Muscle of leg (tissue), 11 donors: ENCODE measurements around the gene SLIT3. TPM values are rescaled to one million over a fixed set of nuclear protein-coding genes. Genes with fewer than 3 reads are reported as not detected.

ENCODE experiments used
- DNase-seq: peaks from one replicate; pipeline ENCODE4 v3.0.0; 2013
- H3K27ac ChIP-seq: one replicate; pipeline ENCODE4 v1.5.1; 2013; ENCODE audit warnings: mild to moderate bottlenecking, low read length, control low read depth
- H3K27me3 ChIP-seq: one replicate; pipeline ENCODE4 v1.6.1; 2013; ENCODE audit warnings: low read length; ENCODE audit not compliant: control insufficient read depth, insufficient read depth
- H3K36me3 ChIP-seq: one replicate; pipeline ENCODE4 v1.6.1; 2013; ENCODE audit warnings: low read length; ENCODE audit not compliant: control insufficient read depth, insufficient read depth
- H3K4me1 ChIP-seq: one replicate; pipeline ENCODE4 v1.6.1; 2013; ENCODE audit warnings: low read length; ENCODE audit not compliant: control insufficient read depth, insufficient read depth
- H3K4me3 ChIP-seq: one replicate; pipeline ENCODE4 v1.5.1; 2013; ENCODE audit warnings: low read length, control low read depth
- H3K9me3 ChIP-seq: replicated peaks from 2 replicates; pipeline ENCODE4 v1.6.1; 2013; ENCODE audit warnings: low read depth, low read length; ENCODE audit not compliant: control insufficient read depth
- WGBS: methylation state at CpG from one replicate; pipeline ENCODE4 v1.1.5; 2013; ENCODE audit warnings: missing lambda C conversion rate; ENCODE audit not compliant: insufficient coverage; 5-methylcytosine and 5-hydroxymethylcytosine counted together
- polyA plus RNA-seq, 8 donors: library from polyadenylated mRNA; unstranded; fragments of 120-200 nt; gene quantifications; one replicate each; pipeline versions ENCODE4 v1.2.1 to v1.2.3, GENCODE V29; 2013; ENCODE audit warnings: inconsistent platforms in 1 of 8, low replicate concordance in 1 of 8; ENCODE audit not compliant: insufficient read length in 8 of 8, insufficient read depth in 1 of 8
- total RNA-seq: library from RNA; stranded (reverse); fragments of 120-200 nt; gene quantifications from one replicate; pipeline ENCODE4 v1.2.4, GENCODE V29; 2013

SLIT3 gene
- total and polyA plus RNA-seq, 9 donors: 5.2 to 36.4 (median 12.2) TPM

GRCh38 chr5:169052207-169052606 is 248.7 kb downstream of the SLIT3 start:
- Histone ChIP-seq H3K4me1 (no peaks in the 10 kb centered on the region), H3K36me3 (no peaks in the 10 kb centered on the region), H3K27ac (no peak overlapping the region), H3K9me3 (no peaks in the 10 kb centered on the region), H3K4me3 (no peak overlapping the region), H3K27me3 (no peaks in the 10 kb centered on the region)
- WGBS: 43% methylated on average over 2 of the region's 3 CpGs
- DNase-seq: peak; percentile 14

GRCh38 chr5:169051351-169051750 is 249.6 kb downstream of the SLIT3 start:
- Histone ChIP-seq H3K36me3 (no peaks in the 10 kb centered on the region), H3K4me3 (no peak overlapping the region), H3K9me3 (no peaks in the 10 kb centered on the region), H3K27ac (no peak overlapping the region), H3K4me1 (no peaks in the 10 kb centered on the region), H3K27me3 (no peaks in the 10 kb centered on the region)
- peak; percentile 21 for DNase-seq

- no peaks in the 10 kb centered on the region for H3K27me3 ChIP-seq
- H3K9me3 ChIP-seq: no peaks in the 10 kb centered on the region
- H3K4me1 ChIP-seq: no peaks in the 10 kb centered on the region
- peak; percentile 32 for DNase-seq
- H3K36me3 ChIP-seq: no peaks in the 10 kb centered on the region
- 60% methylated on average over 1 of the region's 10 CpGs for WGBS
- H3K27ac ChIP-seq: no peak overlapping the region
- no peak overlapping the region for H3K4me3 ChIP-seq
Measured at GRCh38 chr5:169050636-169051035, 250.3 kb downstream of the SLIT3 start.

GRCh38 chr5:169050146-169050571 is 250.8 kb downstream of the SLIT3 start:
- Histone ChIP-seq H3K36me3 (no peaks in the 10 kb centered on the region), H3K27ac (no peak overlapping the region), H3K4me3 (no peak overlapping the region), H3K4me1 (no peaks in the 10 kb centered on the region), H3K9me3 (no peaks in the 10 kb centered on the region), H3K27me3 (no peaks in the 10 kb centered on the region)
- no peak for DNase-seq
- WGBS: 70% methylated on average over 1 of the region's 2 CpGs

- DNase-seq: no peak
- Histone ChIP-seq H3K4me1 (no peaks in the 10 kb centered on the region), H3K27ac (no peak overlapping the region), H3K4me3 (no peak overlapping the region), H3K36me3 (no peaks in the 10 kb centered on the region), H3K9me3 (no peaks in the 10 kb centered on the region), H3K27me3 (no peaks in the 10 kb centered on the region)
- no CpG with 5 or more reads among the region's 2 CpGs for WGBS
Measured at GRCh38 chr5:169049712-169050111, 251.2 kb downstream of the SLIT3 start.

- H3K4me1 ChIP-seq: no peaks in the 10 kb centered on the region
- peaks cover 3% of the 10 kb centered on the region for H3K9me3 ChIP-seq
- no peaks in the 10 kb centered on the region for H3K27me3 ChIP-seq
- H3K27ac ChIP-seq: no peak overlapping the region
- WGBS: 91% methylated on average over 7 of the region's 14 CpGs
- no peak for DNase-seq
- H3K4me3 ChIP-seq: no peak overlapping the region
- no peaks in the 10 kb centered on the region for H3K36me3 ChIP-seq
Measured at GRCh38 chr5:169048181-169049125, 252.5 kb downstream of the SLIT3 start.

GRCh38 chr5:169044962-169045361 is 256.0 kb downstream of the SLIT3 start:
- no peak overlapping the region for H3K27ac ChIP-seq
- no peaks in the 10 kb centered on the region for H3K4me1 ChIP-seq
- H3K36me3 ChIP-seq: no peaks in the 10 kb centered on the region
- peaks cover 3% of the 10 kb centered on the region for H3K9me3 ChIP-seq
- WGBS: 51% methylated on average over 3 of the region's 6 CpGs
- H3K4me3 ChIP-seq: no peak overlapping the region
- H3K27me3 ChIP-seq: no peaks in the 10 kb centered on the region
- no peak for DNase-seq

GRCh38 chr5:169041180-169041579 is 259.8 kb downstream of the SLIT3 start:
- H3K4me1 ChIP-seq: no peaks in the 10 kb centered on the region

GRCh38 chr5:169039592-169039991 is 261.3 kb downstream of the SLIT3 start:
- Histone ChIP-seq H3K36me3 (no peaks in the 10 kb centered on the region), H3K4me1 (no peaks in the 10 kb centered on the region), H3K4me3 (no peak overlapping the region), H3K27ac (no peak overlapping the region), H3K27me3 (peaks cover 3% of the 10 kb centered on the region), H3K9me3 (peaks cover 3% of the 10 kb centered on the region)
- DNase-seq: no peak
- WGBS: 81% methylated on average over 4 of the region's 6 CpGs

More at GRCh38 chr5:169041180-169041579, 259.8 kb downstream of the SLIT3 start:
- WGBS: 40% methylated on average over 1 of the region's 7 CpGs
- peaks cover 3% of the 10 kb centered on the region for H3K9me3 ChIP-seq
- no peak for DNase-seq
- no peak overlapping the region for H3K4me3 ChIP-seq
- H3K36me3 ChIP-seq: no peaks in the 10 kb centered on the region
- H3K27ac ChIP-seq: no peak overlapping the region
- peaks cover 3% of the 10 kb centered on the region for H3K27me3 ChIP-seq

- no peak overlapping the region for H3K27ac ChIP-seq
- H3K36me3 ChIP-seq: no peaks in the 10 kb centered on the region
- DNase-seq: no peak
- no peaks in the 10 kb centered on the region for H3K4me1 ChIP-seq
- peaks cover 3% of the 10 kb centered on the region for H3K27me3 ChIP-seq
- 55% methylated on average over 13 of the region's 16 CpGs for WGBS
- no peak overlapping the region for H3K4me3 ChIP-seq
- H3K9me3 ChIP-seq: no peaks in the 10 kb centered on the region
Measured at GRCh38 chr5:169037466-169037865, 263.5 kb downstream of the SLIT3 start.
